AG04450 (cell line): ENCODE measurements around the gene CBR1. TPM values are rescaled to one million over a fixed set of nuclear protein-coding genes. Genes with fewer than 3 reads are reported as not detected.
"Not testable (repeated sequence)": the region's sequence is repeated elsewhere in the genome, so short reads cannot be mapped to it uniquely, and the experiment has no call there.

Source experiments
- CTCF ChIA-PET: fragments of 300-600, 350-600 bp; formaldehyde crosslinking; extraction: SDS; loops from one replicate; lab custom pipeline; 2022; ENCODE audit warnings: antibody characterized with exemption, inconsistent platforms; lab: Charles Lee
- POLR2A ChIA-PET: fragments of 350-600 bp; formaldehyde crosslinking; extraction: SDS; loops from one replicate; lab custom pipeline; 2021; ENCODE audit warnings: antibody characterized with exemption, inconsistent platforms; lab: Yijun Ruan, JAX
- DNase-seq: peaks from one replicate; pipeline ENCODE4 v3.0.0-alpha.2; 2011; ENCODE audit warnings: low read depth, low spot score
- H3K27ac ChIP-seq: one replicate; pipeline ENCODE4 v1.5.1; 2012; ENCODE audit warnings: low read depth, low read length, control low read depth
- H3K27me3 ChIP-seq: one replicate; pipeline ENCODE4 v1.6.0; 2012; ENCODE audit warnings: low read length; ENCODE audit not compliant: control insufficient read depth, insufficient read depth
- H3K4me3 ChIP-seq: 2 replicates; pipeline ENCODE4 v1.5.1; 2011; ENCODE audit warnings: mild to moderate bottlenecking, low read depth, low read length, control low read depth
- H3K9me3 ChIP-seq: 2 replicates; pipeline ENCODE4 v1.5.1; 2012; ENCODE audit warnings: low read length; ENCODE audit not compliant: control insufficient read depth, insufficient read depth
- CTCF ChIP-seq: IDR thresholded peaks from 2 replicates; pipeline ENCODE4 v1.5.1; 2011; ENCODE audit warnings: low read depth, low read length, control low read depth, inconsistent platforms
- polyA plus RNA-seq: library from polyadenylated mRNA; depleted of rRNA; stranded (reverse); fragments of >200 nt; gene quantifications from 2 replicates; pipeline ENCODE4 v1.2.3, GENCODE V29; 2011

Gene CBR1
- polyA plus RNA-seq, 1 experiment, result 110 TPM

- CTCF ChIA-PET, result interaction anchor here (1.5 kb wide), 1 partner anchor 15 kb away, joined by 4 read pairs; no protein-coding TSS in a partner anchor
Measured at GRCh38 chr21:36098182-36098532, 28.3 kb downstream of the CBR1 start.

GRCh38 chr21:36099000-36099399 lies 29.2 kb downstream of the CBR1 start:
- TF ChIP-seq CTCF, result no peak
- H3K9me3 ChIP-seq, result peaks cover 1% of the 10 kb centered on the region; the same call in 1 of the 2 replicates
- no peak overlapping the region for H3K4me3 ChIP-seq
- DNase-seq, result no peak
- CTCF ChIA-PET, result interaction anchor here (1.5 kb wide), 1 partner anchor 14 kb away, joined by 4 read pairs; no protein-coding TSS in a partner anchor
- no peak overlapping the region for H3K27ac ChIP-seq
- H3K27me3 ChIP-seq, result peaks cover 5% of the 10 kb centered on the region
- POLR2A ChIA-PET, result no interaction called here

More at GRCh38 chr21:36098182-36098532, 28.3 kb downstream of the CBR1 start:
- Histone ChIP-seq H3K9me3 (peaks cover 7% of the 10 kb centered on the region; the same call in 1 of the 2 replicates), H3K27me3 (peaks cover 5% of the 10 kb centered on the region), H3K4me3 (no peak overlapping the region), H3K27ac (no peak overlapping the region)
- no peak for DNase-seq
- POLR2A ChIA-PET, result no interaction called here
- TF ChIP-seq CTCF, result no peak

GRCh38 chr21:36099695-36100211 lies 29.9 kb downstream of the CBR1 start:
- DNase-seq, H3K27ac ChIP-seq, H3K9me3 ChIP-seq, H3K4me3 ChIP-seq, POLR2A ChIA-PET, CTCF ChIA-PET, H3K27me3 ChIP-seq: not testable (repeated sequence)

GRCh38 chr21:36100971-36101641 lies 31.3 kb downstream of the CBR1 start:
- CTCF ChIA-PET, result interaction anchor here (1.8 kb wide), 1 partner anchor 12 kb away, joined by 16 read pairs; no protein-coding TSS in a partner anchor

GRCh38 chr21:36103434-36103833 lies 33.6 kb downstream of the CBR1 start:
- H3K9me3 ChIP-seq, result no peaks in the 10 kb centered on the region
- DNase-seq, result no peak
- CTCF ChIA-PET, result interaction anchor here (1.6 to 1.7 kb wide), 2 partner anchors 9 to 16 kb away, joined by 4 to 8 read pairs; no protein-coding TSS in a partner anchor
- no peak overlapping the region for H3K4me3 ChIP-seq
- H3K27ac ChIP-seq, result no peak overlapping the region
- peaks cover 23% of the 10 kb centered on the region for H3K27me3 ChIP-seq
- no peak for TF ChIP-seq CTCF
- POLR2A ChIA-PET, result no interaction called here

More at GRCh38 chr21:36100971-36101641, 31.3 kb downstream of the CBR1 start:
- no peak for DNase-seq
- TF ChIP-seq CTCF, result no peak
- H3K9me3 ChIP-seq, result no peaks in the 10 kb centered on the region
- H3K27me3 ChIP-seq, result peaks cover 10% of the 10 kb centered on the region
- H3K27ac ChIP-seq, result no peak overlapping the region
- no peak overlapping the region for H3K4me3 ChIP-seq
- POLR2A ChIA-PET, result no interaction called here
